ENCODE results near the gene SPG21. TPM values are rescaled to one million over a fixed set of nuclear protein-coding genes. Genes with fewer than 3 reads are reported as not detected.

SPG21 gene
- polyA plus RNA-seq, 1 experiment: 101 TPM

DNA sequence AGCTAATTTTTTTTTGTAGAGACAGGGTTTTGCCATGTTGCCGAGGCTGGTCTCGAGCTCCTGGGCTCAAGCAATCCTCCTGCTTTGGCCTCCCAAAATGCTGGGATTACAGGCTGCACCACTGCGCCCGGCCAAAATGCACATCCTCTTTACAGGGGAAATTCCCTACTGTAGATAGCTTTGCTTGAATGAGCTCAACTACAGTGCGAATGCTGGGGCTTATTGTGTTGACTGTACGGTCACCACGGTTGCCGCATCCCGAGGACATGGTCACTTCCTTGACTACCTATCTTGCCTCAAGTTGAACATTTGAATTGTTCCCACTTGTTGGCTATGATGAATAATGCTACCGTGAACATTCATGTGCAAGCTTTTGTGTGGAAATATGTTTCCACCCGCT is 45.0 kb upstream of the SPG21 start:
- DNase-seq (ENCODE audit: low read depth, low spot score): no peak
- H3K9me3 ChIP-seq (ENCODE audit: control insufficient read depth, insufficient read depth, low read length): no peaks in the 10 kb centered on the region
- ChIA-PET CTCF (interaction anchor here (1.0 to 6.6 kb wide), 16 partner anchors 9 to 265 kb away, joined by 3 to 78 read pairs (median 7); partner anchors contain the start of genes KBTBD13 and UBAP1L), POLR2A (interaction anchor here (1.0 to 1.1 kb wide), 2 partner anchors 8 to 151 kb away, joined by 4 to 5 read pairs; partner anchors contain the start of gene CLPX)
- no peak overlapping the region for H3K4me3 ChIP-seq (ENCODE audit: low read depth, low read length)
- no peaks in the 10 kb centered on the region for H3K27me3 ChIP-seq (ENCODE audit: control insufficient read depth, insufficient read depth, low read length)
- no peak overlapping the region for H3K27ac ChIP-seq (ENCODE audit: low read depth, low read length)
- no peak for TF ChIP-seq CTCF (IDR thresholded peaks at IDR 0.05; ENCODE audit: low read depth, low read length)

- CTCF ChIA-PET: interaction anchor here (0.5 to 6.6 kb wide), 40 partner anchors 10 to 807 kb away, joined by 3 to 78 read pairs (median 4); partner anchors contain the start of genes KBTBD13, PDCD7 and UBAP1L
- H3K27me3 ChIP-seq (ENCODE audit: control insufficient read depth, insufficient read depth, low read length): no peaks in the 10 kb centered on the region
- H3K4me3 ChIP-seq (ENCODE audit: low read depth, low read length): no peak overlapping the region
- POLR2A ChIA-PET: interaction anchor here (0.6 to 1.4 kb wide), 5 partner anchors 9 to 152 kb away, joined by 3 to 5 read pairs (median 4); partner anchors contain the start of gene CLPX
- TF ChIP-seq CTCF (IDR thresholded peaks at IDR 0.05; ENCODE audit: low read depth, low read length): peak; percentile 82
- H3K9me3 ChIP-seq (ENCODE audit: control insufficient read depth, insufficient read depth, low read length): peaks cover 3% of the 10 kb centered on the region; the same call in 1 of the 2 replicates
- H3K27ac ChIP-seq (ENCODE audit: low read depth, low read length): no peak overlapping the region
- DNase-seq (ENCODE audit: low read depth, low spot score): no peak
These were observed 44.0 kb upstream of the SPG21 start for GRCh38 chr15:65033659-65034269.

GRCh38 chr15:65032801-65033537 is 43.3 kb upstream of the SPG21 start:
- ChIA-PET POLR2A (interaction anchor here (1.4 kb wide), 1 partner anchor 51 kb away, joined by 4 read pairs; no protein-coding TSS in a partner anchor), CTCF (interaction anchor here (0.6 to 6.6 kb wide), 23 partner anchors 11 to 265 kb away, joined by 3 to 78 read pairs (median 7); partner anchors contain the start of genes KBTBD13, PDCD7 and UBAP1L)
- TF ChIP-seq CTCF (IDR thresholded peaks at IDR 0.05; ENCODE audit: low read depth, low read length): peak; percentile 71
- H3K27ac ChIP-seq (ENCODE audit: low read depth, low read length): no peak overlapping the region
- H3K4me3 ChIP-seq (ENCODE audit: low read depth, low read length): no peak overlapping the region
- peaks cover 3% of the 10 kb centered on the region; the same call in 1 of the 2 replicates for H3K9me3 ChIP-seq (ENCODE audit: control insufficient read depth, insufficient read depth, low read length)
- DNase-seq (ENCODE audit: low read depth, low spot score): no peak
- H3K27me3 ChIP-seq (ENCODE audit: control insufficient read depth, insufficient read depth, low read length): no peaks in the 10 kb centered on the region

DNA sequence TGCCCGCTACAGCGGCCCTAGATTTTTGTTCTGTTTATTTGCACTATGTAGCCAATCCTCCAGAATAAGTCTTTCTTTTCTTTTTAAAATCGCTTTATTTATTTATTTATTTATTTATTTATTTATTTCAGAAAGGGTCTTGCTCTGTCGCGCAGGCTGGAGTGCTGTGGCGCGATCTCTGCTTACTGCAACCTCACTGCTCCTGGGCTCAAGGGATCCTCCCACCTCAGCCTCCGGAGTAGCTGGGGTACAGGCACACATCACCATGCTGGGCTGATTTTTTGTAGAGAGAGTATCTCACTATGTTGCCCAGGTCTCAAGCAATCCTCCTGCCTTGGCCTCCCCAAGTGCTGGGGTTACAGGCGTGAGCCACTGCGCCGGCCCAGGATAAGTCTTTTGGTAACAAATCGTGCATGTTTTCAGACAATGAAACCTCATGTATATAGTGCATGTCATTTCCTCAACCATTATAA is 40.1 kb upstream of the SPG21 start:
- ChIA-PET POLR2A (no interaction called here), CTCF (interaction anchor here (6.6 kb wide), 1 partner anchor 71 kb away, joined by 78 read pairs; no protein-coding TSS in a partner anchor)
- Histone ChIP-seq H3K27me3 (ENCODE audit: control insufficient read depth, insufficient read depth, low read length) (no peaks in the 10 kb centered on the region), H3K9me3 (ENCODE audit: control insufficient read depth, insufficient read depth, low read length) (peaks cover 3% of the 10 kb centered on the region; the same call in 1 of the 2 replicates), H3K4me3 (ENCODE audit: low read depth, low read length) (peak overlapping the region; percentile 85; the same call in 1 of the 2 replicates), H3K27ac (ENCODE audit: low read depth, low read length) (no peak overlapping the region)
- TF ChIP-seq CTCF (IDR thresholded peaks at IDR 0.05; ENCODE audit: low read depth, low read length): no peak
- no peak for DNase-seq (ENCODE audit: low read depth, low spot score)

All from AG04450 (cell line).